HG02973 (cell line): ENCODE measurements around the gene TBX10.

Experiments used
- ATAC-seq: cut with Tn5 transposase; IDR thresholded peaks from one replicate; pipeline ENCODE4 v1.9.1; 2021; ENCODE audit warnings: moderate library complexity; ENCODE audit not compliant: unreplicated experiment

The TBX10 gene

GRCh38 chr11:67581469-67581868 lies 58.1 kb downstream of the TBX10 start:
- ATAC-seq: no peak
